Pancreas (tissue), 10 donors: ENCODE measurements around the gene NGLY1. TPM values are rescaled to one million over a fixed set of nuclear protein-coding genes. Genes with fewer than 3 reads are reported as not detected.

Experiments used
- ATAC-seq, 4 donors: fragments of 200-7000 bp; cut with Tn5 transposase; one replicate each; pipeline versions ENCODE4 v1.8.0 to v1.9.1; 2020; ENCODE audit warnings: mild to moderate bottlenecking in 4 of 4, moderate library complexity in 4 of 4
- DNase-seq, 6 donors: peaks; one replicate each; pipeline ENCODE4 v3.0.0-alpha.2; 2020
- FAIRE-seq: peaks from 2 replicates; lab custom pipeline; 2012; peaks lifted over from hg19 to GRCh38; lab: Jason Lieb, UNC
- H3K27ac ChIP-seq, 4 donors: fragments of 200-600 bp; sonication (generic); 1 replicate in 3 of 4; 2 replicates in 1 of 4; pipeline versions ENCODE4 v1.5.0 to v1.8.0; 2020
- H3K27me3 ChIP-seq, 4 donors: fragments of 200-600 bp; one replicate each; pipeline ENCODE4 v1.8.0; 2021
- H3K36me3 ChIP-seq, 3 donors: fragments of 200-600 bp; sonication (generic) in 1 of 3; one replicate each; pipeline versions ENCODE4 v1.5.0 to v1.8.0; 2020 to 2021
- H3K4me1 ChIP-seq, 3 donors: fragments of 200-600 bp; one replicate each; pipeline ENCODE4 v1.8.0; 2021
- H3K4me3 ChIP-seq, 4 donors: fragments of 200-600 bp; sonication (generic) in 2 of 4; one replicate each; pipeline versions ENCODE4 v1.5.0 to v1.8.0; 2020 to 2021
- H3K9me3 ChIP-seq, 4 donors: fragments of 200-600 bp; one replicate each; pipeline ENCODE4 v1.8.0; 2021
- WGBS, 2 donors: extraction: QIAGEN DNeasy Blood & Tissue Kit; methylation state at CpG; one replicate each; pipeline ENCODE4 v1.1.7; 2013; 5-methylcytosine and 5-hydroxymethylcytosine counted together
- intact Hi-C, 3 donors: fragments of 100-400 bp; cut with DNase I; formaldehyde crosslinking; loops; one replicate each; pipeline versions ENCODE4 v1.11.1 to v1.14.2; 2022
- polyA plus RNA-seq, 2 donors: library from polyadenylated mRNA; stranded (reverse); fragments of 200-250 nt; gene quantifications; one replicate each; pipeline ENCODE4 v1.2.3, GENCODE V29; 2013
- total RNA-seq, 6 donors: library from RNA; stranded (reverse); fragmentation: NEBNext Ultra II Directional in 4 of 6; extraction: Animal tissue kit (Norgen Biotek cat#: 25700) in 4 of 6; gene quantifications; one replicate each; pipeline versions ENCODE4 v1.2.1 to v1.2.4, GENCODE V29; 2021 to 2023
- TF ChIP-seq, protein P1 (sequence below), 4 donors: fragments of 200-600 bp; sonication (generic) in 3 of 4; IDR thresholded peaks; one replicate each; pipeline versions ENCODE4 v1.5.0 to v1.8.0; 2021; ENCODE audit warnings: antibody characterized with exemption in 4 of 4
- donor health status: healthy with polysubstance abuse.
- donor health status: DM: no; HTN: no; CAD: no; lungs with moderate emphysema.
- donor health status: DM: no; HTN: no; CAD: no.
- donor health status: control.
- donor health status: control.
- donor health status: Bipolar disorder and iron deficiency.
- donor health status: DM: yes; HTN: yes; CAD: no.
- donor health status: DM: no; HTN: no; CAD: no.
- donor health status: DM: no; HTN: no; CAD: no.
- donor health status: DM: yes; HTN: yes; CAD: no.

Gene NGLY1
- total and polyA plus RNA-seq, 8 donors, result 14.0 to 22.6 (median 21.9) TPM

DNA sequence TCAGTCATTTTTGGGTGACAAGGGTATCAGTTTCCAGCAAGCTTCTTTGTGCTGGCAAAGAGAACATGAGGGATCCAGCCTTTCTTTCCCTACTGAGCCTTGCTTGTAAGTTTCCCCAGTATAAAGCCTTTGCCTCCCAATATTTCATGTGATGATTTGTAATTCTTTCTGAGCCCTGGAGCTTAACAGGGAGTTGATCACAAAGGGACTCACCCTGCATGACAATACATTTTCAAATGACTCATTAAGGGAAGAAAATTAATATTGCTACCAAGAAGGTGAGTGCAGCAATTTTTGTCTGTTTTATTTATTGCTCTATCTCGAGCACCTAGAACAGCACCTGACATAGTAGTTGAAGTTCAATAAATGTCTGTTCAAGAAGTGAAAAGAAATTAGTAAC lies 34.4 kb upstream of the NGLY1 start:
- 37 to 41% methylated on average over 1 of the region's 1 CpG for WGBS, 2 donors
- intact Hi-C loops, result no loop called here
- ATAC-seq, result no peak

DNA sequence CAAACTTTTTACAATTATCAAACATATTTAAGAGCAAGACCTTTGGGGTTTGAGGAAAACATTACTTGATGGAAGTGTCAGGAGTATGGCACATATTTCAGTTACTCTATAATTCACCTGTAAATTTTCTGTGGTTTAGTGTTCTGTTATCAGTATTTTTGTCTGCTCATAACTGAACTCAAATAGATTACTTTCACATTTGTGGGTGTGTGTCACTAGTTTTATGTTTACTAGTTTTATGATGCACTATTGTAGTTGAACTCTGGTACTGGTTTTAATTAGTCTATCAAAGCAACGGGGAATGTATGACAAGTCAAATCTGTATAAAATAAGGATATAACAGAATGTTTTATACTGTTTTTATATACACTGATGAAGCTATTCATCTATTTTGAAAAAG lies 33.9 kb upstream of the NGLY1 start:
- Histone ChIP-seq H3K9me3 (no peaks in the 10 kb centered on the region), H3K27ac (no peak overlapping the region), H3K4me3 (no peak overlapping the region), H3K27me3 (no peaks in the 10 kb centered on the region), H3K4me1 (no peaks in the 10 kb centered on the region), H3K36me3 (no peaks in the 10 kb centered on the region)
- DNase-seq (no peak), FAIRE-seq (no peak), ATAC-seq (no peak)
- 45 to 52% methylated on average over 1 of the region's 1 CpG for WGBS, 2 donors
- TF ChIP-seq, protein P1, sequence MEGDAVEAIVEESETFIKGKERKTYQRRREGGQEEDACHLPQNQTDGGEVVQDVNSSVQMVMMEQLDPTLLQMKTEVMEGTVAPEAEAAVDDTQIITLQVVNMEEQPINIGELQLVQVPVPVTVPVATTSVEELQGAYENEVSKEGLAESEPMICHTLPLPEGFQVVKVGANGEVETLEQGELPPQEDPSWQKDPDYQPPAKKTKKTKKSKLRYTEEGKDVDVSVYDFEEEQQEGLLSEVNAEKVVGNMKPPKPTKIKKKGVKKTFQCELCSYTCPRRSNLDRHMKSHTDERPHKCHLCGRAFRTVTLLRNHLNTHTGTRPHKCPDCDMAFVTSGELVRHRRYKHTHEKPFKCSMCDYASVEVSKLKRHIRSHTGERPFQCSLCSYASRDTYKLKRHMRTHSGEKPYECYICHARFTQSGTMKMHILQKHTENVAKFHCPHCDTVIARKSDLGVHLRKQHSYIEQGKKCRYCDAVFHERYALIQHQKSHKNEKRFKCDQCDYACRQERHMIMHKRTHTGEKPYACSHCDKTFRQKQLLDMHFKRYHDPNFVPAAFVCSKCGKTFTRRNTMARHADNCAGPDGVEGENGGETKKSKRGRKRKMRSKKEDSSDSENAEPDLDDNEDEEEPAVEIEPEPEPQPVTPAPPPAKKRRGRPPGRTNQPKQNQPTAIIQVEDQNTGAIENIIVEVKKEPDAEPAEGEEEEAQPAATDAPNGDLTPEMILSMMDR (IDR thresholded peaks at IDR 0.05), result no peak
- intact Hi-C loops, result no loop called here

More for the DNA sequence above, 34.4 kb upstream of the NGLY1 start:
- H3K4me1 ChIP-seq, result no peaks in the 10 kb centered on the region
- H3K27me3 ChIP-seq, result no peaks in the 10 kb centered on the region
- H3K4me3 ChIP-seq, result no peak overlapping the region
- TF ChIP-seq, protein P1 (IDR thresholded peaks at IDR 0.05), result no peak
- no peaks in the 10 kb centered on the region for H3K36me3 ChIP-seq
- no peak overlapping the region for H3K27ac ChIP-seq
- DNase-seq (no peak), FAIRE-seq (no peak)
- no peaks in the 10 kb centered on the region for H3K9me3 ChIP-seq

DNA sequence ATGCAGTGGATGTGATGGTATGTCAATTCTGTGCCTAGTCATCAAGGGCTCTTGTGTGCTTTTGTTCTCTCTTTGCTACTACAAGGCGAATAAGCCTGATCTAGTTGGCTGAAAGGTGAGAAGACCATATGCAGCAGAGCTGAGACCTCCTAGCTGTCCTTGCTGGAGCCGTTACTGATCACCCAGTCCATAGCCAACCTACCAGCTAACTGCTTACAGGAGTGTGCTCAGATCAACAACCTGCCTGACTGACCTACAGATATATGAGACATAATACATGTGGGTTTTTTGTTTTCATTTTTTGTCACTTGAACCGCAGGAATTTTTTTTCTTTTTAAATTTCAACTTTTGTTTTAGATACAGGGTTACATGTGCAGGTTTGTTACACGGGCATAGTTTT lies 29.4 kb upstream of the NGLY1 start:
- ATAC-seq, result no peak
- Histone ChIP-seq H3K36me3 (no peaks in the 10 kb centered on the region), H3K4me1 (no peaks in the 10 kb centered on the region), H3K9me3 (no peaks in the 10 kb centered on the region), H3K4me3 (no peak overlapping the region), H3K27ac (no peak overlapping the region), H3K27me3 (no peaks in the 10 kb centered on the region)
- FAIRE-seq, result no peak
- 82 to 95% methylated on average over 4 of the region's 4 CpGs for WGBS, 2 donors
- DNase-seq, result no peak
- TF ChIP-seq, protein P1 (IDR thresholded peaks at IDR 0.05), result no peak
- intact Hi-C loops, result no loop called here

DNA sequence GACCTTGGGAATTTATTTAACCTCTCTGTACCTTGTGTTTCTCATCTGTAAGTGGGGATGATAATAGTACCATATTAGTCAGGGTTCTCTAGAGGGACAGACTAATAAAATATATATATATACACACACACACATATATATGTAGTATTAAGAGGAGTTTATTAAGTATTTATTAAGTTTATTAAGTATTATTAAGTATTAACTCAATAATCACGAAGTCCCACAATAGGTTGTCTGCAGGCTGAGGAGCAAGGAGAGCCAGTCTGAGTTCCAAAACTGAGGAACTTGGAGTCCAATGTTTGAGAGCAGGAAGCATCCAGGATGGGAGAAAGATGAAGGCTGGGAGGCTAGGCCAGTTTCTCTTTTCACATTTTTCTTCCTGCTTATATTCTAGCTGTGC lies 21.4 kb upstream of the NGLY1 start:
- WGBS, 2 donors, result 85 to 92% methylated on average over 1 of the region's 1 CpG
- FAIRE-seq, result no peak

DNA sequence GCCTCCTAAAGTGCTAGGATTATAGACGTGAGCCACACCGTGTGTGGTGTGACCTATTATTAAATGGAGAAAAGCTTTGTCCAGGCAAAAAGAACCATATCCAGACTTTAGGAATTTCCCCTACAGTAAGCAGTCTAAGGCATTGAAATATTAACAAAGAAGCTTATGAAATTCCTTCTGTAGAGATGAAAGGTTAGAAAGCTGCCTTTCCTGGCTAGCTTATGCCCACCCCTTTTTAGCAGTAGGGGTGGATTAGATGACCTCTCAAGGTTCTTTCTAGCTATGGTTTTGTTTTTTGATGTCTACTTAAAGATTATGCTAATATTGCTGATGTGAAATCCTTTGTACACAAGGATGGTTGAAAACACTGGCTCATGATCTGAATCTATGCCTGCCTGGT lies 20.6 kb upstream of the NGLY1 start:
- TF ChIP-seq, protein P1 (IDR thresholded peaks at IDR 0.05), result no peak
- Histone ChIP-seq H3K9me3 (no peaks in the 10 kb centered on the region), H3K27me3 (no peaks in the 10 kb centered on the region), H3K36me3 (no peaks in the 10 kb centered on the region), H3K27ac (no peak overlapping the region), H3K4me1 (no peaks in the 10 kb centered on the region), H3K4me3 (no peak overlapping the region)
- no peak for FAIRE-seq
- no peak for ATAC-seq
- WGBS, 2 donors, result 77 to 83% methylated on average over 2 of the region's 2 CpGs
- DNase-seq, result no peak
- intact Hi-C loops, result no loop called here

More for the DNA sequence above, 21.4 kb upstream of the NGLY1 start:
- ATAC-seq (no peak), DNase-seq (no peak)
- H3K36me3 ChIP-seq, result no peaks in the 10 kb centered on the region
- no peaks in the 10 kb centered on the region for H3K4me1 ChIP-seq
- H3K9me3 ChIP-seq, result no peaks in the 10 kb centered on the region
- no peak overlapping the region for H3K27ac ChIP-seq
- TF ChIP-seq, protein P1 (IDR thresholded peaks at IDR 0.05), result no peak
- H3K4me3 ChIP-seq, result no peak overlapping the region
- H3K27me3 ChIP-seq, result no peaks in the 10 kb centered on the region
- intact Hi-C loops, result no loop called here
